Hepatocyte (in vitro differentiated cells): ENCODE measurements around the gene PPP2R2B. TPM values are rescaled to one million over a fixed set of nuclear protein-coding genes. Genes with fewer than 3 reads are reported as not detected.

Experiments used
- DNase-seq: peaks from one replicate; pipeline ENCODE4 v3.0.0-alpha.2; 2016; ENCODE audit warnings: low spot score
- H2AFZ ChIP-seq: fragments of 200-600 bp; sonication (generic); 2 replicates; pipeline ENCODE4 v1.6.0; 2016; ENCODE audit warnings: antibody characterized with exemption, mild to moderate bottlenecking
- H3K27ac ChIP-seq: fragments of 200-600 bp; sonication (generic); 2 replicates; pipeline ENCODE4 v1.5.1; 2016; ENCODE audit warnings: mild to moderate bottlenecking
- H3K27me3 ChIP-seq: fragments of 200-600 bp; sonication (generic); 2 replicates; pipeline ENCODE4 v1.6.1; 2016
- H3K36me3 ChIP-seq: fragments of 200-600 bp; sonication (generic); replicated peaks from 2 replicates; pipeline ENCODE4 v1.5.1; 2016; ENCODE audit warnings: low read depth; ENCODE audit not compliant: insufficient read depth
- H3K4me1 ChIP-seq: fragments of 200-600 bp; sonication (generic); 2 replicates; pipeline ENCODE4 v1.5.1; 2016; ENCODE audit warnings: mild to moderate bottlenecking, moderate library complexity; ENCODE audit not compliant: insufficient read depth
- H3K4me2 ChIP-seq: fragments of 200-600 bp; sonication (generic); 2 replicates; pipeline ENCODE4 v1.6.0; 2016
- H3K4me3 ChIP-seq: fragments of 200-600 bp; sonication (generic); 2 replicates; pipeline ENCODE4 v1.5.1; 2016; ENCODE audit warnings: mild to moderate bottlenecking
- H3K79me2 ChIP-seq: fragments of 200-600 bp; sonication (generic); 2 replicates; pipeline ENCODE4 v1.6.0; 2017; ENCODE audit warnings: mild to moderate bottlenecking
- H3K9me2 ChIP-seq: fragments of 200-600 bp; sonication (generic); replicated peaks from 2 replicates; pipeline ENCODE4 v1.6.0; 2017; ENCODE audit warnings: mild to moderate bottlenecking; ENCODE audit not compliant: insufficient read depth
- H3K9me3 ChIP-seq: fragments of 200-600 bp; sonication (generic); 2 replicates; pipeline ENCODE4 v1.5.1; 2016; ENCODE audit warnings: low read depth, mild to moderate bottlenecking
- H4K20me1 ChIP-seq: fragments of 200-600 bp; sonication (generic); 2 replicates; pipeline ENCODE4 v1.6.0; 2016; ENCODE audit warnings: mild to moderate bottlenecking; ENCODE audit not compliant: insufficient read depth, poor library complexity, severe bottlenecking
- EZH2 ChIP-seq: fragments of 200-600 bp; sonication (generic); IDR thresholded peaks from 2 replicates; pipeline ENCODE4 v1.6.1; 2016; ENCODE audit warnings: antibody characterized with exemption, mild to moderate bottlenecking, borderline replicate concordance
- EZH2phosphoT487 ChIP-seq: fragments of 200-600 bp; sonication (generic); IDR thresholded peaks from one replicate; pipeline ENCODE4 v1.6.1; 2018; ENCODE audit warnings: antibody characterized with exemption, mild to moderate bottlenecking, low read depth, moderate library complexity; ENCODE audit not compliant: unreplicated experiment, severe bottlenecking
- WGBS: methylation state at CpG from one replicate; pipeline ENCODE4 v1.1.6; 2016; ENCODE audit warnings: low lambda C conversion rate; ENCODE audit errors: missing lambda C conversion rate; 5-methylcytosine and 5-hydroxymethylcytosine counted together
- polyA plus RNA-seq: library from polyadenylated mRNA; unstranded; fragments of >200 nt; fragmentation: Nextera tagmentation; extraction: Ambion mirVana; gene quantifications from 2 replicates; pipeline ENCODE4 v1.2.1, GENCODE V29; 2016
- total RNA-seq: library from RNA; depleted of rRNA; stranded (reverse); fragments of >200 nt; gene quantifications from 2 replicates; pipeline ENCODE4 v1.2.3, GENCODE V29; 2014
- TF ChIP-seq, protein P1 (sequence below): fragments of 200-600 bp; sonication (generic); IDR thresholded peaks from 2 replicates; pipeline ENCODE4 v1.5.1; 2016; ENCODE audit warnings: antibody characterized with exemption, mild to moderate bottlenecking; ENCODE audit not compliant: poor library complexity

PPP2R2B gene
- total and polyA plus RNA-seq, 2 experiments from 2014 or later = 2.3 to 3.2 TPM

DNA sequence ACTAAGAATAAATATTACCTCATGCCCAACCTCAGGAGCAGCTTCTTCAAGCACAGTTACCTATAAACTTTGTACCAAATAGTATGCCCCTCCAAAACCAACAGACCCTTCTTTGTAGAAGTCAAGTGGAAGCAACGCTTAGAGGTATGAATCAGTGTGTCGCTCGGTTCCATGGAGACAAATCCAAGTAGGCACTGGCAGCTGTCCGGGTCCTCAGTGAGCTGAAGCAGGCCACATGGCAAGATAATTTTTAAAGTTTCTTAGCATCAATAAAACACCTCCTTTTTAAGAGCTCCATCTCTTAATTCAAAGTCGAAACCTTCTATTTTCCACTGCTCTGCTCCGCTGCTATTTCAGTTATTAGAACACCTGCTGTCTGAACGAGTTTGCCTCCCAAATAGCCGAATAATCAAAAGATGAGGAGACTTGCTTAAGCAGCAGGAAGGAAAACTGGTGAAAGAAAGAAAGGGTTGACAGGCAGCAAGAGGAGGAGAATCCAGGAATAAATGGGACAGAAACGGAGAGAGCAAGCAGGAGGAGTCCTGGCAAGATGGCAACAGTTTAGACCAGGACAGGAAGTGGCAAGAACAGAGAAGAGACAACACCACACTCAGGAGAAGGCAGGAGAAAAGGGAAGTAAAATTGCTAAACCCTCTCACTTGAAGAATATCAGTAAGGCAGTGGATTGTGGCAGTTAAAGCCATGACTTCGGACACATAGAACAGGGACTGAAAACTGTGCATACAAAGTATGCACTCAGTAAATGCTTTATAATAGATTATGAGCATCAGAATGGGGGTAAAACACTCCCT, 65.0 kb downstream of the PPP2R2B start:
- WGBS = 79% methylated on average over 10 of the region's 10 CpGs
- no peaks in the 10 kb centered on the region for H3K9me3 ChIP-seq
- DNase-seq = no peak
- H3K9me2 ChIP-seq = no peaks in the 10 kb centered on the region
- no peak overlapping the region for H3K4me3 ChIP-seq
- H3K27me3 ChIP-seq = no peaks in the 10 kb centered on the region
- H3K27ac ChIP-seq = no peak overlapping the region
- H3K4me2 ChIP-seq = no peak overlapping the region
- H3K79me2 ChIP-seq = no peaks in the 10 kb centered on the region
- H4K20me1 ChIP-seq = no peaks in the 10 kb centered on the region
- no peak for TF ChIP-seq EZH2phosphoT487
- TF ChIP-seq, protein P1, sequence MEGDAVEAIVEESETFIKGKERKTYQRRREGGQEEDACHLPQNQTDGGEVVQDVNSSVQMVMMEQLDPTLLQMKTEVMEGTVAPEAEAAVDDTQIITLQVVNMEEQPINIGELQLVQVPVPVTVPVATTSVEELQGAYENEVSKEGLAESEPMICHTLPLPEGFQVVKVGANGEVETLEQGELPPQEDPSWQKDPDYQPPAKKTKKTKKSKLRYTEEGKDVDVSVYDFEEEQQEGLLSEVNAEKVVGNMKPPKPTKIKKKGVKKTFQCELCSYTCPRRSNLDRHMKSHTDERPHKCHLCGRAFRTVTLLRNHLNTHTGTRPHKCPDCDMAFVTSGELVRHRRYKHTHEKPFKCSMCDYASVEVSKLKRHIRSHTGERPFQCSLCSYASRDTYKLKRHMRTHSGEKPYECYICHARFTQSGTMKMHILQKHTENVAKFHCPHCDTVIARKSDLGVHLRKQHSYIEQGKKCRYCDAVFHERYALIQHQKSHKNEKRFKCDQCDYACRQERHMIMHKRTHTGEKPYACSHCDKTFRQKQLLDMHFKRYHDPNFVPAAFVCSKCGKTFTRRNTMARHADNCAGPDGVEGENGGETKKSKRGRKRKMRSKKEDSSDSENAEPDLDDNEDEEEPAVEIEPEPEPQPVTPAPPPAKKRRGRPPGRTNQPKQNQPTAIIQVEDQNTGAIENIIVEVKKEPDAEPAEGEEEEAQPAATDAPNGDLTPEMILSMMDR = no peak
- no peaks in the 10 kb centered on the region for H3K36me3 ChIP-seq
- no peak overlapping the region for H2AFZ ChIP-seq
- no peaks in the 10 kb centered on the region for H3K4me1 ChIP-seq

DNA sequence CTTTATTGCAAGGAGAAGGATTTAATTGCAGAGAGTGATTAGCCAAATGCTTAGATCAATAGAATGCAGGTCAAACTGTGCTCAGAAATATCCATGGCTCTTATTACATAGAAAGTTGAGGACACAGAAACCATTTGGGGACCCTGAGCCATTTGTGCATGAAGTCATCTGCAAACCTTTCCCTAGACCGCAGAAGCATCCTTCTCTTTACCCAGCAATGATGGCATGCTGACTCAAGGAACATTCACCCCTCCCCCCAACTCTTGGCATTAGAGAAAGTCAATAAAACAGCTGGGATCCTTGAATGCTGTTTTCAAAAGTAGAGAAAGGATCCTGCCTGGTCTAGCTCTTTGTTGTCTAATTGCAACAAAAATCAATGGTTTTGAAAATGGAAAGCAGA, 73.5 kb downstream of the PPP2R2B start:
- 52% methylated on average over 1 of the region's 1 CpG for WGBS
- H3K27ac ChIP-seq = no peak overlapping the region

DNA sequence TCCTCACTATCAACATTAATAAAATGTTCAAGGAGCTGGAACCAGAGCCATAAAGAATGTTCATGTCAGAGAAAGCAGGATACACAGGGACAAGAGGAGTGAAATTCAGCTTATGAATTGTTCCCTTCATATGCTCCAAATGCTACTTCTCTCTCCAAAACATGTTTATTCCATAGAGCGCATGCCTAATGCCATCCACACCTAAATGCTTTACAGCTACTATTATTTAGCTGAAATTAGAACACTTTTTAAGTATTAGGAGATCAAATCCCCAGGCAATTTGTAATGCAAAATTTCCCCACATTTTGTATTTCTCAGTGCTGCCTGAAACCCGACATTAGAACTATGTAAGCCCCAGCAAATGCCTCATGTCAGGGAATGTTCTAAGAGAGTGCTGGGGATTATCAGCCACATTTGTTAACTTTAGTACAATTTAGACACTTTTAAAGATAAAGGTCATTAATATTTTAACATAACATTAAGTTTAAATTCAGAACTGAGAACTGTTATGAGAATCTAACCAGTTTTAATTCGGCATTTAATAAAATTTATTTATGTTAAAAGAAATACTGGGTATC, 75.5 kb downstream of the PPP2R2B start:
- H3K79me2 ChIP-seq = no peaks in the 10 kb centered on the region
- H3K27ac ChIP-seq = no peak overlapping the region
- H3K9me2 ChIP-seq = no peaks in the 10 kb centered on the region
- H4K20me1 ChIP-seq = no peaks in the 10 kb centered on the region
- no peaks in the 10 kb centered on the region for H3K27me3 ChIP-seq
- H3K4me1 ChIP-seq = no peaks in the 10 kb centered on the region
- H3K9me3 ChIP-seq = no peaks in the 10 kb centered on the region
- WGBS = 73% methylated on average over 3 of the region's 3 CpGs
- no peak overlapping the region for H3K4me2 ChIP-seq
- H3K36me3 ChIP-seq = no peaks in the 10 kb centered on the region
- no peak overlapping the region for H2AFZ ChIP-seq
- H3K4me3 ChIP-seq = no peak overlapping the region
- DNase-seq = no peak
- TF ChIP-seq EZH2 (no peak), EZH2phosphoT487 (no peak)

More for the DNA sequence above, 73.5 kb downstream of the PPP2R2B start:
- Histone ChIP-seq H3K79me2 (no peaks in the 10 kb centered on the region), H3K27me3 (no peaks in the 10 kb centered on the region), H4K20me1 (no peaks in the 10 kb centered on the region), H3K9me3 (no peaks in the 10 kb centered on the region), H3K4me2 (no peak overlapping the region), H2AFZ (no peak overlapping the region), H3K4me3 (no peak overlapping the region), H3K4me1 (no peaks in the 10 kb centered on the region), H3K9me2 (no peaks in the 10 kb centered on the region), H3K36me3 (no peaks in the 10 kb centered on the region)
- TF ChIP-seq, protein P1 = no peak
- TF ChIP-seq EZH2 = no peak
- no peak for TF ChIP-seq EZH2phosphoT487
- peak; percentile 28 for DNase-seq

DNA sequence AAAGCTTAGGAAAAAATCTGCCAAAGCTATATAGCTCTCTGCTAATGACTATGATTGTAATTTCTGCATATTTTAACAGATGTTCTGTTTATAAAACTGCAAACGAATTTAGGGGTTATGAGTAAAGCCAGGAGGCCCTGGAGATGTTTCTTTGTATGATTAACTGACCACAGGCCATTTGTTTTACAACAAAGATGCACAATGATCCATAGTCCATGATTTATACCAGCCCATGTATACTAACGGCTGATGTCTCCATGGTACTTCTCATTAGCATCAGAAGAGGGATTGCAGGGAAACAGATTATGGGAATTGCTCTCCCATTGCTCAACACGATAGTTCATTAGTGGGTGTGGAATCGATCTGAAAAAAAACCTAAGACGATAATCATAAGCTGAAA, 78.9 kb downstream of the PPP2R2B start:
- WGBS = 73% methylated on average over 5 of the region's 5 CpGs
- H3K4me3 ChIP-seq = no peak overlapping the region
- no peaks in the 10 kb centered on the region for H3K9me2 ChIP-seq
- DNase-seq = no peak
- H2AFZ ChIP-seq = no peak overlapping the region
- no peaks in the 10 kb centered on the region for H3K36me3 ChIP-seq
- no peaks in the 10 kb centered on the region for H3K27me3 ChIP-seq
- H3K27ac ChIP-seq = no peak overlapping the region
- no peaks in the 10 kb centered on the region for H3K79me2 ChIP-seq
- H3K4me1 ChIP-seq = no peaks in the 10 kb centered on the region
- no peak overlapping the region for H3K4me2 ChIP-seq
- H3K9me3 ChIP-seq = no peaks in the 10 kb centered on the region
- H4K20me1 ChIP-seq = no peaks in the 10 kb centered on the region
- TF ChIP-seq, protein P1 = no peak
